ENCODE measurements around the gene ATP5PD. TPM values are rescaled to one million over a fixed set of nuclear protein-coding genes. Genes with fewer than 3 reads are reported as not detected.

Gene ATP5PD
- total and polyA plus RNA-seq, 2 of the 8 experiments (the other 6 are each of a cell fraction or from before 2014, with no cell fraction given), result 335 to 407 TPM

GRCh38 chr17:75012096-75012345 lies 34.7 kb downstream of the ATP5PD start (continued):
- TF ChIP-seq RBBP5 (IDR thresholded peaks at IDR 0.05; ENCODE audit: borderline replicate concordance, low read depth, low read length), result no peak
- no peak for TF ChIP-seq SAP30 (IDR thresholded peaks at IDR 0.05; ENCODE audit: insufficient read depth, insufficient replicate concordance, low read length)
- TF ChIP-seq MAFK (IDR thresholded peaks at IDR 0.05; ENCODE audit: low read depth, low read length), result no peak
- TF ChIP-seq KDM5A (IDR thresholded peaks at IDR 0.05; ENCODE audit: low read length), result no peak
